RWPE1 (cell line): ENCODE measurements around the gene CD55.

ENCODE experiments used
- CTCF ChIA-PET: fragments of 350-600 bp; sonication (Branson Sonifier 250); formaldehyde crosslinking; extraction: SDS; loops from one replicate; lab custom pipeline; 2021; lab: Yijun Ruan, JAX
- POLR2A ChIA-PET: fragments of 400-600 bp; formaldehyde crosslinking; extraction: SDS; loops from one replicate; lab custom pipeline; 2020; ENCODE audit warnings: antibody characterized with exemption; ENCODE audit not compliant: low non-redundant PET; lab: Yijun Ruan, JAX
- DNase-seq: peaks from one replicate; pipeline ENCODE4 v3.0.0; 2012; ENCODE audit warnings: low spot score
- H3K27ac ChIP-seq: fragments of 450-650 bp; 2 replicates; pipeline ENCODE4 v1.5.1; 2017
- CTCF ChIP-seq: fragments of 450-650 bp; conservative IDR thresholded peaks from 2 replicates; pipeline ENCODE4 v1.5.1; 2017; ENCODE audit warnings: low read depth, mild to moderate bottlenecking

CD55 gene

GRCh38 chr1:207362962-207363860 lies 41.7 kb downstream of the CD55 start:
- no peak for TF ChIP-seq CTCF
- DNase-seq = no peak
- ChIA-PET POLR2A (no interaction called here), CTCF (no interaction called here)
- H3K27ac ChIP-seq = no peak overlapping the region

GRCh38 chr1:207363871-207364270 lies 42.4 kb downstream of the CD55 start:
- TF ChIP-seq CTCF = no peak
- CTCF ChIA-PET = no interaction called here
- no peak overlapping the region for H3K27ac ChIP-seq

GRCh38 chr1:207364614-207365013 lies 43.1 kb downstream of the CD55 start:
- no peak for DNase-seq
- ChIA-PET CTCF (interaction anchor here (0.6 kb wide), 1 partner anchor 55 kb away, joined by 3 read pairs; no protein-coding TSS in a partner anchor), POLR2A (no interaction called here)
- H3K27ac ChIP-seq = no peak overlapping the region
- TF ChIP-seq CTCF = no peak

More at GRCh38 chr1:207363871-207364270, 42.4 kb downstream of the CD55 start:
- DNase-seq = no peak
- POLR2A ChIA-PET = no interaction called here

GRCh38 chr1:207365063-207365462 lies 43.6 kb downstream of the CD55 start:
- ChIA-PET CTCF (no interaction called here), POLR2A (no interaction called here)
- no peak overlapping the region for H3K27ac ChIP-seq
- TF ChIP-seq CTCF = no peak
- DNase-seq = no peak

GRCh38 chr1:207366022-207366421 lies 44.5 kb downstream of the CD55 start:
- ChIA-PET CTCF (interaction anchor here (0.6 kb wide), 1 partner anchor 77 kb away, joined by 3 read pairs; no protein-coding TSS in a partner anchor), POLR2A (no interaction called here)
- no peak overlapping the region for H3K27ac ChIP-seq
- no peak for DNase-seq
- no peak for TF ChIP-seq CTCF

- no peak for TF ChIP-seq CTCF
- ChIA-PET POLR2A (no interaction called here), CTCF (no interaction called here)
- DNase-seq = no peak
- H3K27ac ChIP-seq = no peak overlapping the region
Measured at GRCh38 chr1:207388721-207389120, 67.2 kb downstream of the CD55 start.
